Esophagus muscularis mucosa (tissue), 4 donors: ENCODE measurements around the gene ZFYVE27.

Experiments
- EP300 ChIP-seq: sonication (generic); formaldehyde crosslinking; IDR thresholded peaks from one replicate; pipeline ENCODE4 v1.6.1; 2017; ENCODE audit warnings: antibody characterized with exemption
- POLR2A ChIP-seq: fragments of 450-650 bp; IDR thresholded peaks from one replicate; pipeline ENCODE4 v1.6.1; 2017; ENCODE audit warnings: antibody characterized with exemption, moderate library complexity, mild to moderate bottlenecking, low read depth
- POLR2AphosphoS5 ChIP-seq, 2 donors: sonication (generic); formaldehyde crosslinking; IDR thresholded peaks; one replicate each; pipeline ENCODE4 v1.6.1; 2017; ENCODE audit warnings: antibody characterized with exemption in 2 of 2
- TF ChIP-seq, protein P1 (sequence below), 3 experiments: fragments of 200-600 bp in 2 of 3; fragments of 450-650 bp in 1 of 3; sonication (generic) in 2 of 3; IDR thresholded peaks; one replicate each; pipeline ENCODE4 v1.5.1; 2017 to 2019; ENCODE audit warnings: antibody characterized with exemption in 3 of 3, mild to moderate bottlenecking in 2 of 3, moderate library complexity in 1 of 3

DNA sequence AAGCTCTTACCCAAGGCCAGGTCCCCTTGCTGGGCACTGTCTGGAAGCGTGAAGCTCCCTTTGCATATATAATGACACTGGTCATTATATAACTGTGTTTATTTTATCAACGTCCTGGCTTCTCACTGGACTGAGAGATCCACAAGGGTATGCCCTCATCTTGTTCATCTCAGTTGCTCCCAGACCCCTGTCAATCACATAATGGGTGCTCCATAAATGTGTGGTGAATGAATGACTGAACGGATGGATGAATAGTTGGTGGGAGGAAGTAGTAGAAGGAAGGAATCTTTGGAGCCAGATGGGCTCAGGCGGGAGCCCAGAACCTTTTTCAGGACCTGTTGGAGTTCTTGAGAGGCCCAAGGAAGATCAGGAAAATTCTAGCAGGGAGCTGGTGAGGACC is 42.6 kb downstream of the ZFYVE27 start:
- TF ChIP-seq, protein P1, sequence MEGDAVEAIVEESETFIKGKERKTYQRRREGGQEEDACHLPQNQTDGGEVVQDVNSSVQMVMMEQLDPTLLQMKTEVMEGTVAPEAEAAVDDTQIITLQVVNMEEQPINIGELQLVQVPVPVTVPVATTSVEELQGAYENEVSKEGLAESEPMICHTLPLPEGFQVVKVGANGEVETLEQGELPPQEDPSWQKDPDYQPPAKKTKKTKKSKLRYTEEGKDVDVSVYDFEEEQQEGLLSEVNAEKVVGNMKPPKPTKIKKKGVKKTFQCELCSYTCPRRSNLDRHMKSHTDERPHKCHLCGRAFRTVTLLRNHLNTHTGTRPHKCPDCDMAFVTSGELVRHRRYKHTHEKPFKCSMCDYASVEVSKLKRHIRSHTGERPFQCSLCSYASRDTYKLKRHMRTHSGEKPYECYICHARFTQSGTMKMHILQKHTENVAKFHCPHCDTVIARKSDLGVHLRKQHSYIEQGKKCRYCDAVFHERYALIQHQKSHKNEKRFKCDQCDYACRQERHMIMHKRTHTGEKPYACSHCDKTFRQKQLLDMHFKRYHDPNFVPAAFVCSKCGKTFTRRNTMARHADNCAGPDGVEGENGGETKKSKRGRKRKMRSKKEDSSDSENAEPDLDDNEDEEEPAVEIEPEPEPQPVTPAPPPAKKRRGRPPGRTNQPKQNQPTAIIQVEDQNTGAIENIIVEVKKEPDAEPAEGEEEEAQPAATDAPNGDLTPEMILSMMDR (IDR thresholded peaks at IDR 0.05): no peak
- TF ChIP-seq POLR2A (no peak), EP300 (no peak), POLR2AphosphoS5 (IDR thresholded peaks at IDR 0.05) (no peak)
